H1 (cell line): ENCODE measurements around the gene CNOT10. TPM values are rescaled to one million over a fixed set of nuclear protein-coding genes. Genes with fewer than 3 reads are reported as not detected.

ENCODE experiments used
- BCL11A ChIP-seq, 2 experiments: IDR thresholded peaks; one replicate each; pipeline ENCODE4 v1.6.1; 2011; ENCODE audit warnings: low read depth in 2 of 2, low read length in 2 of 2, mild to moderate bottlenecking in 2 of 2
- JUN ChIP-seq: IDR thresholded peaks from 2 replicates; pipeline ENCODE4 v1.6.1; 2011; ENCODE audit warnings: low read depth, mild to moderate bottlenecking, improper control_type of control experiment, low read length
- JUND ChIP-seq: IDR thresholded peaks from 2 replicates; pipeline ENCODE4 v1.6.1; 2011; ENCODE audit warnings: mild to moderate bottlenecking, improper control_type of control experiment, low read length
- MAFK ChIP-seq: IDR thresholded peaks from 2 replicates; pipeline ENCODE4 v1.6.1; 2012; ENCODE audit warnings: low read depth, mild to moderate bottlenecking, improper control_type of control experiment, low read length
- POLR2A ChIP-seq, 2 experiments: IDR thresholded peaks; 1 replicate in 1 of 2; 2 replicates in 1 of 2; pipeline ENCODE4 v1.6.1; 2011; ENCODE audit warnings: low read depth in 2 of 2, low read length in 2 of 2, mild to moderate bottlenecking in 2 of 2; ENCODE audit errors: control extremely low read depth in 1 of 2
- RNF2 ChIP-seq: fragments of 200-900, 300-1000 bp; sonication (generic); IDR thresholded peaks from 2 replicates; pipeline ENCODE4 v1.7.1; 2016; ENCODE audit warnings: borderline replicate concordance, low read depth, mild to moderate bottlenecking, antibody characterized with exemption, low read length; ENCODE audit not compliant: poor library complexity, severe bottlenecking; ENCODE audit errors: missing control alignments
- ZNF274 ChIP-seq: IDR thresholded peaks from 2 replicates; pipeline ENCODE4 v1.7.0; 2012; ENCODE audit warnings: low read length, borderline replicate concordance; ENCODE audit errors: extremely low read depth
- polyA plus RNA-seq, 7 experiments: library from polyadenylated mRNA; depleted of rRNA in 3 of 7; stranded (reverse) in 5 of 7; unstranded in 2 of 7; fragments of >200 nt in 5 of 7; fragments of 200-250 nt in 2 of 7; gene quantifications; 1 replicate in 5 of 7; 2 replicates in 1 of 7; 4 replicates in 1 of 7; pipeline versions ENCODE4 v1.2.1 to v1.2.3, GENCODE V29; 2011 to 2013; ENCODE audit warnings: missing spikeins in 2 of 7, mixed read lengths in 2 of 7
- total RNA-seq: library from RNA; stranded (reverse); fragmentation: NEBNext Ultra II Directional; extraction: Animal tissue kit (Norgen Biotek cat#: 25700); gene quantifications from 2 replicates; pipeline ENCODE4 v1.2.1, GENCODE V29; 2021

Gene CNOT10
- total and polyA plus RNA-seq, 2 of the 8 experiments (the other 6 are each of a cell fraction or from before 2014, with no cell fraction given): 39.9 to 55.9 TPM

GRCh38 chr3:32757618-32758374 is 72.8 kb downstream of the CNOT10 start (continued):
- TF ChIP-seq POLR2A (IDR thresholded peaks at IDR 0.05; ENCODE audit: control extremely low read depth in 1 of 2, low read depth in 2 of 2, low read length in 2 of 2): no peak
- TF ChIP-seq BCL11A (IDR thresholded peaks at IDR 0.05; ENCODE audit: low read depth in 2 of 2, low read length in 2 of 2): no peak
- TF ChIP-seq RNF2: no peak
- no peak for TF ChIP-seq JUN
- no peak for TF ChIP-seq ZNF274
- no peak for TF ChIP-seq JUND
- TF ChIP-seq MAFK: no peak
